NCI-H748 (cell line): ENCODE measurements around the gene ILKAP.

ENCODE experiments used
- DNase-seq: peaks from one replicate; lab custom pipeline; 2025; ENCODE audit not compliant: unreplicated experiment; lab: John Stamatoyannopoulos, UW

ILKAP gene

GRCh38 chr2:238237431-238238135 is 34.1 kb upstream of the ILKAP start:
- DNase-seq: peak; percentile 52

- no peak for DNase-seq
These were observed 33.1 kb upstream of the ILKAP start for GRCh38 chr2:238236571-238236970.

- DNase-seq: no peak
These were observed 32.4 kb upstream of the ILKAP start for GRCh38 chr2:238235856-238236255.

- DNase-seq: no peak
These were observed 31.8 kb upstream of the ILKAP start for GRCh38 chr2:238235331-238235732.

GRCh38 chr2:238233625-238234024 is 30.1 kb upstream of the ILKAP start:
- no peak for DNase-seq

GRCh38 chr2:238231809-238232208 is 28.3 kb upstream of the ILKAP start:
- DNase-seq: no peak

- no peak for DNase-seq
These were observed 27.8 kb upstream of the ILKAP start for GRCh38 chr2:238231251-238231793.

- DNase-seq: no peak
These were observed 27.2 kb upstream of the ILKAP start for GRCh38 chr2:238230699-238231098.

GRCh38 chr2:238228700-238229099 is 25.2 kb upstream of the ILKAP start:
- DNase-seq: no peak

GRCh38 chr2:238227587-238228032 is 24.1 kb upstream of the ILKAP start:
- no peak for DNase-seq

- no peak for DNase-seq
These were observed 23.4 kb upstream of the ILKAP start for GRCh38 chr2:238226698-238227586.

- DNase-seq: no peak
These were observed 22.6 kb upstream of the ILKAP start for GRCh38 chr2:238225911-238226697.

GRCh38 chr2:238225121-238225520 is 21.6 kb upstream of the ILKAP start:
- DNase-seq: no peak

- DNase-seq: no peak
These were observed 21.0 kb upstream of the ILKAP start for GRCh38 chr2:238224356-238225035.

GRCh38 chr2:238220892-238221521 is 17.5 kb upstream of the ILKAP start:
- peak; percentile 79 for DNase-seq

- DNase-seq: no peak
These were observed 16.9 kb upstream of the ILKAP start for GRCh38 chr2:238220274-238220891.

GRCh38 chr2:238216651-238217184 is 13.2 kb upstream of the ILKAP start:
- DNase-seq: no peak

GRCh38 chr2:238207006-238207405 is 3.5 kb upstream of the ILKAP start:
- no peak for DNase-seq

- no peak for DNase-seq
These were observed 633 bp upstream of the ILKAP start for GRCh38 chr2:238203973-238204683.
